GM18519 (cell line): ENCODE data around the gene CFAP52.
"Not testable (repeated sequence)": the region's sequence is repeated elsewhere in the genome, so short reads cannot be mapped to it uniquely, and the experiment has no call there.

Experiments used
- ATAC-seq: cut with Tn5 transposase; IDR thresholded peaks from one replicate; pipeline ENCODE4 v1.9.1; 2021; ENCODE audit warnings: mild to moderate bottlenecking, moderate library complexity; ENCODE audit not compliant: unreplicated experiment, low FRiP score

Gene CFAP52

DNA sequence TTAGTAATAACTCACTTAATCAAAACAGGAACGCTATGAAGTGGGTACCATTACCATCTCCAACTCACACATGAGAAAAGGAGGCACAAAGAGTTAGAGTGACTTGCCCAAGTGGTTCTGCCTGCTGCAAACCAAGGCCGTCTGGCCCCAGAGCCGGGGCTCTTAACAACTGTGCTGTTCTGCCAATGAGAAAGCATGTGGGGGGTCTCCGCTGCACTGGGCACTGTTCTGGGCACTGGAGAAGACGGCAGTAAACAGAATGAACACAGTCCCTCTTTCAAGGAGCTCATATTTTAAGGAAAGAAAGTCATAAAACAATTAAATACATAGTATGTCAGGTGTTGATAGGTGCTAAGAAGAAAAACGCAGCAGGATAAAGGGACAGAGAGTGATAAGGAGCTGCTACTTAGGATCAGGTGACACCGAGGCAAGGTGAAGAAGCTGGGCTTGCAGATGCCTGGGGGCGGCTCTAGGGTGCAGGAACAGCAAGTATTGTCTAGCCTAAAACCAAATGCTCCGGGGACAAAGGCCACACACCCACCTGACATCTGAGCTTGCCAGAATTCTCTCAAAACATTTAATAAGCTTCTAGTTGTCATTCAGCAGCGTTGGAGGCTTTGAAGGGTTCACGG, 7.4 kb upstream of the CFAP52 start:
- ATAC-seq = no peak

DNA sequence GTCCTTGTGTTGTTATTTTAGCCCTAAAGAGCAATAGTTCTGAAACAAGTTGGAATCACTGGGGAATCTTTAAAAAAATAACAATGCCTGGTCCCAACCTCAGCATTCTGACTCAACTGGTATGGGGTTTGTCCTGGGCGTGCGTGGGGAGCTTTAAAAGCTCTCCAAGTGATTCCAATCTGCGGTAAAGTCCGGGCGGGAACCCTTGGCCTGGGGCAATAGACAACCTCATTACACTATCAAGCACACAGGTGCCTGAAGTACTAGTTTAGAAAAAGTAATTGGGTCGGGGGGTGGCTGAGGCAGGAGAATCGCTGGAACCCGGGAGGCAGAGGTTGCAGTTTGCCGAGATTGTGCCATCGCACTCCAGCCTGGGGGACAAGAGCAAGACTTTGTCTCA, 5.2 kb upstream of the CFAP52 start:
- no peak for ATAC-seq

DNA sequence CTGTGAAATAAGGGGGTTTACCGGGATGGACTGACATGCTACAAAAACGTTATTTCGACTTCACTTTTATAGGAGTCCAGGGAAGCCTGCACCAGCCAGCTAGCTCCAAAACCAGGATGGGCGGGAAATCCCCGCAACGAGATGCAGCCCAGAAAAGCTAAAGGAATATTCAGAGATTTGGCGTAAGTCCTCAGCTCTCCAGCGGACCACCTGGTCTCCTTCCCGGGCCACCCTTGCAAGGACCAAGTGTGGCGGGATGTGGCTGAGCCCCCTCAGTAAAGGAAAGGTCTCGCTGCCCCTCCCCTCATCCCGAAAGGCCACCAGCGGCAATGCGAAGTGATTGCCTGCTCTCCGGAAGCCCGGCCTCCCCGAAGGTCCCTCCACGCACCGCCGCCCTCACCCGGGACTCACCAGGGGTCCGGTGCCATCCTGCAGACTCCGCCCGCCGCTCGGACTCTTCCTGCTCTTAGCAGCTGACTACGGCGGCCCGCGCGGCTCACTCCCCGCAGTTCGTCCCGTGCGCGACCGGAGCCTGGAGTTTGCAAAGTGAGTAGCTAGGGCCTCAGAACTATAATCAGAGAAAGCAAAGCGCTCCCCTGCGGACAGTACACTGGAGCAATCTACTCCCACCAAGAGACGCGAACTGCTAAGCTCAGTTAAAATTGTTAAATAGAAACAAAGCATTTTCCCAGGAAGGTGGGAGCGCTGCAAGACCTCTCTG, 901 bp upstream of the CFAP52 start, which contains the start of gene STX8:
Gene STX8 (minus strand): TSS at position 440 of the 721 bp plus-strand sequence. CDS start 12 bp downstream, at position 428.
- ATAC-seq = no peak

DNA sequence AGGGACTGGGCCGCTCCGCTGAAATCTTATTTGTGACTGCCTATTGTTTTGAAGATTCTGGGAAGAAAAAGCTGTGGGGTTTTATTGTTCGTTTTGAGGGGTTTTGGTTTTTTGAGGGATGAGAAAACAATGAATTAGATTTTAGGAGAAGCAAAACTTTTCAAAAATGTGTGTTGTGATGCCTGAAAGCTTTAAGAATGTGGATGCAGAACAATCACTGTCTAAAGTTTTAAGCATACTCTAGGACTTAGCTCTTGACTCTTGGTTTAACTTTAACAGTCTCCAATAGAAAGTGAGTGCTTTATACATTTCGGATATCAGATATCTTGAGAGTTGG, 899 bp downstream of the CFAP52 start:
- no peak for ATAC-seq

DNA sequence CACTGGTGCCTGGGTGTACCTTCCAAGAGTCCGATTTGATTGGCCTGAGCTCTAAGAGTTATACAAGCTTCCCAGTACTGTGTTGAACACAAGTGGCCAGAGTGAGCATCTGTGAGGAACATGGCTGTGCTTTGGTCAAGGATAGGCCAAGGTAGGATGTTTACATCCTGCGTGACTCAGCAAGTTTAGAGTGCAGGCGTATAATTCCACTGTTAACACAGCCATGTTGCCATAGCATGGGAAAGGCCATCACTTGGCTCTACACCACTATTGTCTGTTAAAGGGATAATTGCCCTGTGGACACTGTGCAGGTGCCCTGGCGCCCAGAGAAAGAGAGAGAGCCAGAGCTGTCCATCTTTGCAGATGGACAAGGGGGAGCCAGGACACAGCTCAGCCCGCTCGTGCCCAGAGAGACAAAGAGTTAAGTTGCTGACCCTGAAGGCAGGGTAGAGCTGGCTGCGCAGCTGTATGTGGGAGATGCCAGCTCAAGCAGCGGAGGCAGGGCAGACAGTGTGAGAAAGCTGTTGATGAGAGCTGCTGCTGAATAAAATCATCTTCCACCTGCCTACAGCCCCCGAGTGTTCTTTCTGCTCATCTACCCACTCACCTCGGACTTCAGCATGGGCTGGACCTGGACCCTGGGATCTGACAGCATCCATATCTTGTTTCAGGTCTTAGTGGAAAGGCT, 11.7 kb downstream of the CFAP52 start:
- ATAC-seq = no peak

DNA sequence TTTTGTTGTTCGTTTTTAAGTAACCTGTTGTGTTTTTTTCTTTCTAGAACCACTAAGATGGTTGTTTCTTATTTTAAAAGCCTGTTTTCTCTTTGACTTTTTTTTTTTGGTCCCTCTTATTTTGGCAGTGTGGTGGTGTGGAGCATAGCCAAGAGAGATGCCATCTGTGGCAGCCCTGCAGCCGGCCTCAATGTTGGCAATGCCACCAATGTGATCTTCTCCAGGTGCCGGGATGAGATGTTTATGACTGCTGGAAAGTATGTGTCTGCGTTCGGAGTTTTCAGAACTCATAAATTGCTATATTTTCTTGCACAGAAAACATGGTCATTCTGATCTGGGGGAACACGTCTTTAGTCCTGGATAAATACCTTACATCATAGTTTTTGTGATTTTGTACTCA, 17.6 kb downstream of the CFAP52 start:
- ATAC-seq = no peak

DNA sequence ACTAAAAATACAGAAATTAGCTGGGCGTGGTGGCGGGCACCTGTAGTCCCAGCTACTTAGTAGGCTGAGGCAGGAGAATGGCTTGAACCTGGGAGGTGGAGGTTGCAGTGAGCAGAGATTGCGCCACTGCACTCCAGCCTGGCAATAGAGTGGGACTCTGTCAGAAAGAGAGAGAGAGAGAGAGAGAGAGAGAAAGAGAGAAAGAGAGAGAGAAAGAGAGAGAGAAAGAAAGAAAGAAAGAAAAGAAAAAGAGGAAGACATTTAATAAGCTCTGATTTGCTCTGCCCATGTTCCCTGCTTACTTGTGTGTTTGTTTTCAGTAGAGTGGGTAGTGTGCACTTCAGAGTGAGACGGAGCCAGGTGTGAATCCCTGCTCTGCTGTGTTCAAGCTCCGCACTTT, 21.2 kb downstream of the CFAP52 start:
- not testable (repeated sequence) for ATAC-seq

DNA sequence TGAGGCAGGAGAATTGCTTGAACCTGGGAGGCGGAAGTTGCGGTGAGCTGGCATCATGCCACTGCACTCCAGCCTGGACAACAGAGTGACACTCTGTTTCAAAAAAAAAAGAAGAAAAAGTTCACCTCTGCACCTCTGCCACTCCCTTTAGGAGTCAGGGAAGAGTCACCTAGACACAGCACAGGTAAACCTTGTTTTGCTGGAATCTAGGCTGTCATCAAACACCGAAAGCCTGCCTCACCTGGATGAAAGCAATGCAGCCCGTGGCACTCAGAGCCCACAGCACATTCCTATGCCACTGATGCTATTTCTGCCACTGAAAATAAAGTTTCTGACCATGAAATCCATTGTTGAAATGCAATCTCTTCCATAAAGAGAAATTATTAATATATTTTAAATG, 22.2 kb downstream of the CFAP52 start:
- no peak for ATAC-seq

DNA sequence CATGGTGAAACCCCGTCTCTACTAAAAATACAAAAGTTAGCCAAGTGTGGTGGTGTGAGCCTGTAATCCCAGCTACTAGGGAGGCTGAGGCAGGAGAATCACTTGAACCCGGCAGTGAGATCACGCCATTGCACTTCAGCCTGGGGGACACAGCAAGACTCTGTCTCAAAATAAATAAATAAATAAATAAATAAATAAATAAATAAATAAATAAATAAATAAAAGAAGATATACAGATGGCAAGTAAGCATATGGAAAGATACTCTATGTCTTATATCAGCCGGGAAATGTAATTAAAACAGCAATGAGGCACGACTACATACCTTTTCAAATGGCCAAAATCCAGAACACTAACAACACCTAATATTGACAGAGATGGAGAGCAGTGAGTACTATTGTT, 28.1 kb downstream of the CFAP52 start:
- not testable (repeated sequence) for ATAC-seq

DNA sequence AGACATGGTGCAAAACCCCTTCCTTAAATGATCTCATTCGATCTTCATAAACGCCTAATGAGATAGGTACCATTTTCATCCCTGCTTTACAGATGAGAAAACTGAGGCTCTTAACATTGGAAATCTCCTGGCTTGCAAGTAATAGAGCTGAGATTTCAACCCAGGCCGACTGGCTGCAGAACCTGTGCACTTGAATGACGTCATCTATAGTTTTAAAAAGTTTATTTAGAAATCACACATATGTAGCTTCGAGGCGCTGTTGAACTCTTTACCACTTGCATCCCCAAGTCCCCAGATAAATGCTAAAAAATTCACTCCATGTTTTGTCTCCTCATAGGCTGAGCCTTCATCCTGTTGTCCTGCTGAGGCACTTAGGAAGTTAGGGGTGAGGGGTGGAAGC, 30.0 kb downstream of the CFAP52 start:
- no peak for ATAC-seq

DNA sequence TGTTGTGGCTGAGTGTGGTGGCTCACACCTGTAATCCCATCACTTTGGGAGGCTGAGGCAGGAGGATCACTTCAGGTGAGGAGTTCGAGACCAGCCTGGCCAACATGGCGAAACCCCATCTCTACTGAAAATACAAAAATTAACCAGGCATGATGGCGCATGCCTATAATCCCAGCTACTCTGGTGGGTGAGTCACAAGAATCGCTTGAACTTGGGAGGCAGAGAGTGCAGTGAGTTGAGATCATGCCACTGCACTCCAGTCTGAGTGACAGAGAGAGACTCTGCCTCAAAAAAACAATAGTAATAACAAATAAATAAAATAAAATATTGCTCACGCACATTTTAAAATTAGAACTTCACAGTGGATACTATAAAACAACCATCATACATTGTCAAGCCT, 30.6 kb downstream of the CFAP52 start:
- not testable (repeated sequence) for ATAC-seq

DNA sequence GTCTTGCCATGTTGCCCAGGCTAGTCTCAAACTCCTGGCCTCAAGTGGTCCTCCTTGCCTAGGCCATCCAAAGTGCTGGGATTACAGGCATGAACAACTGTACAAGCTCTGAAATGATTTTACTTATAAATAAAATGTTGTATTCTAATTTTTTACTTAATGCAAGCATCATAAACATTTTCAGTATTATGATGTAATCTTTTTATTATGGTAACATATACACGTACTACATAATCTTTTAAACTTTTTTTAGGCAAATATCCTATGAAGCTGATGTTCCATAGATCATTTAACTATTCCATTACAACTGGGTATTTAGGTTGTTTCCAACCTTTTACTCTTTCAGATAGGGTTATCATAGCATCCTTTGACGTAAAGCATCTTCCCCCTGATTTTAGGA, 35.1 kb downstream of the CFAP52 start:
- ATAC-seq = no peak

DNA sequence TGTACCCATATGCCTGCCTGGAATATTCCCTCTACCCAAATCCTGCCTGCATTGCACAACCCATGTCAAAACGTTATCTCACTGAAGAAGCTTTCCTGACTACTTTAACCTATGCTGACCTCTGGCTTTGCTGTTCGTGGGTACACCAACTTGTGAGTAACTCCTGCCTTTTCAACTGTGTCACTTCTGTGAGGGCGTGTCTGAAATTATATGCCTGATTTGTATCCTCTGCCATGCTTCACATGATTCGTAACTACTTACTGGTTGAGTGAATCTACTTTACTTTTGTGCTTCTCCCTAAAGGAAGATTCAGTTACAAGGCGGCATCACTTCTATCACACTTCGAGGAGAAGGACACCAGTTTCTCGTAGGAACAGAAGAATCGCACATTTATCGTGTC, 35.6 kb downstream of the CFAP52 start:
- no peak for ATAC-seq

DNA sequence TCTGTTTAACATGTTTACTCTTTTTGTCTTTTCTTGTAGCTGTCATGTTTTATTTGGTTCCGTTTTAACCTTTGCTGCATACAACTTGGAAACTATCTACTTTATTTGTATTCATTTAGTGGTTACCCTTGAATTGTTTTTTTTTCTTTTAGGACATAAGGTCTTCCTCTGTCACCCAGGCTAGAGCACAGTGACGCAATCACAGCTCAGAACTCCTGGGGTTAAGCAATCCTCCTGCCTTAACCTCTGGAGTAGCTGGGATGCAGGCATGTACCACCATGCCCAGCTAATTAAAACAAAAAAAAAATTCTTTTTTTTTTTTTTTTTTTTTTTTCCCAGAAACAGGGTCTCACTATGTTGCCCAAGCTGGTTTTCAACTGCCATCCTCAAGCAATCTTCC, 39.0 kb downstream of the CFAP52 start:
- ATAC-seq = no peak

DNA sequence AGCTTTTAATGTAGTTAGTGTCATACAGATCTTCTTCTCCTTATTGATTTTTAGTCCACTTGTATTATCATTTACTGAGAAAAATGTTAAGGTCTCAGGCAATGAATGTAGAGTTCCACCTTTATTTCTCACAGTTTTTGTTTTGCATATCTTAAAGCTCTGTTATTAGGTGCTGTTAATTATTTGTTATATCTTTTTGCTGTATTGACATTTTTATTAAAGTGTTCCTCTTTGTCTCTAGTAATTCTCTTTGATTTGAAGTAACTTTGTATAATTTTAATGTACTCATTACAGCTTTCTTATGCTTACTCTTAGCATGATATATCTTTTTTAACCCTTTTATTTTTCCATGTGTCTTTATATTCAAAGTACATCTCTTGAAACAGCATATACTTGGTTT, 46.5 kb downstream of the CFAP52 start:
- ATAC-seq = no peak

DNA sequence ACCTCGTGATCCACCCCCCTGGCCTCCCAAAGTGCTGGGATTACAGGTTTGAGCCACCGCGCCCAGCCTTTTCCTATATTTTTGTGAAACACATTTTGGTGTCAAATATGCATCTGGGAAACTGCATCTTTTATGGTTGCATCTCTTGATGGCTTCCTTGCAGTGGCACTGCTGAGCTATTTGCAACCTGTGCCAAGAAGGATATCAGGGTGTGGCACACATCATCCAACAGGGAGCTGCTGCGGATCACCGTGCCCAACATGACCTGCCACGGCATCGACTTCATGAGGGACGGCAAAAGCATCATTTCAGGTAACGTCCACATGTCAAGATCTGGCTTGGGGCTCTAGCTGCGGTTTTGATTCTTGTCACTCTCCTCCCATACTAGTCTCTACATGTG, 52.1 kb downstream of the CFAP52 start:
- no peak for ATAC-seq

DNA sequence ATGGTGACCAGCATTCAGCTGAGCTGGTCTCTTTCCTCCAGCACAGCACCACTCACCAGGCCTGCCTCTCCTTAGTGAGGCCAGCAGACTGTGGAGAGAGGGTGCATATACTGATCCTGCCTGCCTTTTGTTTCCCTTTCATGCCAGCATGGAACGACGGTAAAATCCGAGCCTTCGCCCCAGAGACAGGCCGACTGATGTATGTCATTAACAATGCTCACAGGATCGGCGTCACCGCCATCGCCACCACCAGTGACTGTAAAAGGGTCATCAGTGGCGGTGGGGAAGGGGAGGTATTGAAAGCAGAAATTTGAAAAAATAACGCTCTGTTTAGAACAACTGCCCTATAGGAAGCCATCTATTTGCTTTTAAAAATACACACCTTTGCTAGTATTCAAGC, 56.3 kb downstream of the CFAP52 start:
- no peak for ATAC-seq

DNA sequence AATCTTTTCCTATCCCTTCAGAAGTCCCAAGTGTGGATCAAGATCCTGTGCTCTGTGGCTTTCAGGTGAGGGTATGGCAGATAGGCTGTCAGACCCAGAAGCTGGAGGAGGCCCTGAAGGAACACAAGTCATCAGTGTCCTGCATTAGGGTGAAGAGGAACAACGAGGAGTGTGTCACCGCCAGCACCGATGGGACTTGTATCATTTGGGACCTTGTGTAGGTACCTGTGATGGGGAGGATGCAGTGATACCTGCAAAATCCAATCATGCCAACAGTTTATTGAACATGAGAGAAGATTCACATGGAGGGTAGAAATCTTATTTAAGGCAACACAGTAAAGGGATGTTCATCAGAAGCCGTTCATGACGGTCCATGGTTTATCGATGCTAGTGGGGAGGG, 58.9 kb downstream of the CFAP52 start:
- ATAC-seq = no peak

DNA sequence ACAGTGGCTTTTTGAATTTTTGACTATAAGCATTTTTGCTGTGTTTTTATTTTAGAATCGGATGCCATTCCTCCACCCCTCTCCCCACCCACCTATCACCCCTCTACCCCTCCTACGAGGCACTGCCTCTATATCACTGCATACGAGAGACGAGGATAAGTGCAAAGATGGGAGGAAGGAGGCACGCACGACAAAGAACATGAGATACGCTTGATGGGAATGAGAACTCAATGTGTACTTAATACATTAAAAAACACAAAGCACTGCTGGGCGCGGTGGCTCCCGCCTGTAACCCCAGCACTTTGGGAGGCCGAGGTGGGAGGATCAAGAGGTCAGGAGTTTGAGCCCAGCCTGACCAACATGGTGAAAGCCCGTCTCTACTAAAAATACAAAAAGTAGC, 60.1 kb downstream of the CFAP52 start:
- ATAC-seq = no peak

DNA sequence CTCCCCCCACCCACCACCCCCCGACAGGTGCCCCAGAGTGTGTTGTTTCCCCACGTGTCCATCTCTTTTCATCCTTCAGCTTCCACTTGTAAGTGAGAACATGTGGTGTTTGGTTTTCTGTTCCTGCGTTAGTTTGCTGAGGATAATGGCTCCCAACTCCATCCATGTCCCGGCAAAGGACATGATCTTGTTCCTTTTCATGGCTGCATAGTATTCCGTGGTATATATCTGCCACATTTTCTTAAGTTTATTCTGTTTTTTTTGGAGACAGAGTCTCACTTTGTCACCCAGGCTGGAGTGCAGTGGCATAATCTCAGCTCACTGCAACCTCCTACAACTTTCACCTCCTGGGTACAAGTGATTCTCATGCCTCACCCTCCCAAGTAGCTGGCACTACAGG, 63.9 kb downstream of the CFAP52 start:
- ATAC-seq = not testable (repeated sequence)

DNA sequence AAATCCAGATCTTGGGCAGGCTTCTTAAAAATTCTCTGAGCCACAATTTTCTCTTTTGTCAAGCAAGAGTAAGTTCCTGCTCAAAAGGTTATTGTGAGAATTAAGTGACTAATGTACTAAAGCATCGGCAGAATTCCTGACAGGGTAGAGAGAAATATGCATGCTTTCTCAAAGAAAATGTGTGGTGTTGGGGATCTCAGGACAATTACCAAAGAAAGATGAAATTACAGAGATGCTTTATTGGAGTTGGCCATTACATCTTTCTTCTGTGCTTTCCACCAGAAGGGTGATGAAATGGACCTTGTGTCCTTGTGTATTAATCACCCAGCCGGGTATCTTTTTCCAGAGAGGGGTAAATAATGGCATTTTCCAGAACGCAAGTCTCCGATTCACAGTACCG, 67.2 kb downstream of the CFAP52 start:
- no peak for ATAC-seq
